SK-N-SH (cell line): ENCODE results near the gene OR52B6. TPM values are rescaled to one million over a fixed set of nuclear protein-coding genes. Genes with fewer than 3 reads are reported as not detected.

Experiments used
- CTCF ChIA-PET: fragments of 300-600, 350-600 bp; formaldehyde crosslinking; extraction: SDS; loops from one replicate; lab custom pipeline; 2021; lab: Yijun Ruan, JAX
- POLR2A ChIA-PET: fragments of 350-600 bp; sonication (Branson Sonifier 250); formaldehyde crosslinking; extraction: SDS; loops from one replicate; lab custom pipeline; 2020; ENCODE audit warnings: antibody characterized with exemption, inconsistent platforms; lab: Yijun Ruan, JAX
- DNase-seq: peaks from one replicate; pipeline ENCODE4 v3.0.0; 2012
- H2AFZ ChIP-seq: fragments of 200-600 bp; sonication (generic); 2 replicates; pipeline ENCODE4 v1.8.1; 2016; ENCODE audit warnings: antibody characterized with exemption, mild to moderate bottlenecking, low read depth
- H3F3A ChIP-seq: fragments of 200-600 bp; sonication (generic); replicated peaks from 2 replicates; pipeline ENCODE3; 2016; ENCODE audit warnings: antibody characterized with exemption, mild to moderate bottlenecking; ENCODE audit not compliant: insufficient read depth
- H3K27ac ChIP-seq, 2 experiments: fragments of 200-500 bp in 1 of 2; fragments of 200-600 bp in 1 of 2; sonication (Bioruptor generic) in 1 of 2; sonication (generic), shearing (Covaris generic) in 1 of 2; 2 replicates each; pipeline versions ENCODE4 v1.5.1 to v1.6.1; 2014 to 2016; ENCODE audit warnings: low read depth in 2 of 2, inconsistent platforms in 1 of 2, low read length in 1 of 2, mild to moderate bottlenecking in 1 of 2, mixed read lengths in 1 of 2
- H3K27me3 ChIP-seq: fragments of 200-600 bp; sonication (generic), shearing (Covaris generic); 2 replicates; pipeline ENCODE4 v1.6.1; 2016; ENCODE audit warnings: mixed run types; ENCODE audit not compliant: insufficient read depth
- H3K36me3 ChIP-seq, 2 experiments: fragments of 200-500 bp in 1 of 2; fragments of 200-600 bp in 1 of 2; sonication (Bioruptor generic) in 1 of 2; sonication (generic) in 1 of 2; replicated peaks in 1 of 2; 2 replicates each; pipeline versions ENCODE3 to v1.5.1; 2014 to 2016; ENCODE audit warnings: low read length in 1 of 2, mild to moderate bottlenecking in 1 of 2; ENCODE audit not compliant: insufficient read depth in 2 of 2, control insufficient read depth in 1 of 2
- H3K4me1 ChIP-seq, 2 experiments: fragments of 200-500 bp in 1 of 2; fragments of 200-600 bp in 1 of 2; sonication (Bioruptor generic) in 1 of 2; sonication (generic), shearing (Covaris generic) in 1 of 2; 2 replicates each; pipeline versions ENCODE4 v1.5.1 to v1.6.1; 2014 to 2016; ENCODE audit warnings: low read depth in 1 of 2, low read length in 1 of 2, mixed run types in 1 of 2; ENCODE audit not compliant: insufficient read depth in 2 of 2, control insufficient read depth in 1 of 2
- H3K4me2 ChIP-seq: fragments of 200-600 bp; sonication (generic), shearing (Covaris generic); 2 replicates; pipeline ENCODE4 v1.6.1; 2017; ENCODE audit warnings: mixed run types
- H3K4me3 ChIP-seq, 2 experiments: fragments of 200-500 bp in 1 of 2; fragments of 200-600 bp in 1 of 2; sonication (Bioruptor generic) in 1 of 2; sonication (generic), shearing (Covaris generic) in 1 of 2; 2 replicates each; pipeline versions ENCODE4 v1.5.1 to v1.8.1; 2014 to 2016; ENCODE audit warnings: low read depth in 2 of 2, inconsistent platforms in 1 of 2, low read length in 1 of 2, mild to moderate bottlenecking in 1 of 2, mixed read lengths in 1 of 2, moderate library complexity in 1 of 2
- H3K79me2 ChIP-seq: fragments of 200-600 bp; sonication (generic); 2 replicates; pipeline ENCODE4 v1.8.1; 2017; ENCODE audit warnings: mild to moderate bottlenecking; ENCODE audit not compliant: insufficient read depth
- H3K9ac ChIP-seq: fragments of 200-600 bp; sonication (generic); 2 replicates; pipeline ENCODE4 v1.6.1; 2017; ENCODE audit warnings: mixed run types
- H3K9me2 ChIP-seq: fragments of 200-600 bp; sonication (generic); 2 replicates; pipeline ENCODE4 v1.6.1; 2017; ENCODE audit warnings: mixed run types
- H3K9me3 ChIP-seq: fragments of 200-600 bp; sonication (generic); 2 replicates; pipeline ENCODE4 v1.6.1; 2017; ENCODE audit warnings: mixed run types, mild to moderate bottlenecking, moderate library complexity
- H4K20me1 ChIP-seq: fragments of 200-600 bp; sonication (generic); 2 replicates; pipeline ENCODE4 v1.6.1; 2017; ENCODE audit warnings: mild to moderate bottlenecking, mixed run types; ENCODE audit not compliant: insufficient read depth
- CHD2 ChIP-seq: fragments of 150-350 bp; IDR thresholded peaks from 2 replicates; pipeline ENCODE4 v1.6.1; 2018; ENCODE audit warnings: low read length; ENCODE audit not compliant: partially characterized antibody
- EP300 ChIP-seq, 2 experiments: IDR thresholded peaks; 2 replicates each; pipeline versions ENCODE4 v1.4.0 to v1.6.1; 2012; ENCODE audit warnings: borderline replicate concordance in 1 of 2, low read depth in 1 of 2, low read length in 1 of 2
- EZH2phosphoT487 ChIP-seq: fragments of 200-600 bp; sonication (generic); IDR thresholded peaks from 2 replicates; pipeline ENCODE4 v1.6.1; 2017; ENCODE audit warnings: low read depth, mixed run types, mild to moderate bottlenecking, antibody characterized with exemption, moderate library complexity, borderline replicate concordance
- FOXJ3 ChIP-seq: sonication (generic); formaldehyde crosslinking; IDR thresholded peaks from 2 replicates; pipeline ENCODE4 v1.5.1; 2020; ENCODE audit warnings: mild to moderate bottlenecking, missing genetic modification reagents
- FOXM1 ChIP-seq: IDR thresholded peaks from 2 replicates; pipeline ENCODE4 v1.4.0; 2012; ENCODE audit warnings: low read depth, mild to moderate bottlenecking
- GABPA ChIP-seq: IDR thresholded peaks from 2 replicates; pipeline ENCODE4 v1.4.0; 2012; ENCODE audit warnings: low read depth, mild to moderate bottlenecking
- MXI1 ChIP-seq: IDR thresholded peaks from 2 replicates; pipeline ENCODE4 v1.6.1; 2012; ENCODE audit warnings: mild to moderate bottlenecking, low read depth, low read length, improper control_type of control experiment
- RCOR1 ChIP-seq: fragments of 150-350 bp; IDR thresholded peaks from 2 replicates; pipeline ENCODE4 v1.6.1; 2017; ENCODE audit warnings: antibody characterized with exemption, low read length
- RFX5 ChIP-seq: IDR thresholded peaks from 2 replicates; pipeline ENCODE4 v1.6.1; 2012; ENCODE audit warnings: mild to moderate bottlenecking, improper control_type of control experiment, low read length
- SIN3A ChIP-seq: IDR thresholded peaks from 2 replicates; pipeline ENCODE4 v1.6.1; 2012; ENCODE audit warnings: low read depth, mild to moderate bottlenecking, low read length, moderate library complexity, borderline replicate concordance
- SMC3 ChIP-seq: IDR thresholded peaks from 2 replicates; pipeline ENCODE4 v1.6.1; 2012; ENCODE audit warnings: low read depth, low read length, improper control_type of control experiment
- TCF12 ChIP-seq: IDR thresholded peaks from 2 replicates; pipeline ENCODE4 v1.4.0; 2012
- TEAD4 ChIP-seq: IDR thresholded peaks from 2 replicates; pipeline ENCODE4 v1.4.0; 2012; ENCODE audit warnings: mild to moderate bottlenecking, borderline replicate concordance; ENCODE audit not compliant: insufficient read depth
- WGBS: methylation state at CpG from one replicate; pipeline ENCODE4 v1.1.6; 2017; ENCODE audit warnings: low lambda C conversion rate; 5-methylcytosine and 5-hydroxymethylcytosine counted together
- polyA plus RNA-seq, 3 experiments: library from polyadenylated mRNA; depleted of rRNA; stranded (reverse); fragments of >200 nt; gene quantifications; 2 replicates each; pipeline ENCODE4 v1.2.3, GENCODE V29; 2012
- TF ChIP-seq, protein P1 (sequence below): IDR thresholded peaks from 2 replicates; pipeline ENCODE4 v1.4.0; 2012; ENCODE audit warnings: low read depth, borderline replicate concordance
- TF ChIP-seq, protein P2 (sequence below): fragments of 200-600 bp; sonication (generic); IDR thresholded peaks from 2 replicates; pipeline ENCODE4 v1.6.1; 2017; ENCODE audit warnings: antibody characterized with exemption, mild to moderate bottlenecking, moderate library complexity
- TF ChIP-seq, protein P3 (sequence below): IDR thresholded peaks from 2 replicates; pipeline ENCODE4 v1.6.1; 2012; ENCODE audit warnings: mild to moderate bottlenecking, low read depth, low read length, moderate library complexity
- TF ChIP-seq, protein P4 (sequence below): fragments of 150-350 bp; IDR thresholded peaks from 2 replicates; pipeline ENCODE4 v1.6.1; 2017; ENCODE audit warnings: antibody characterized with exemption, low read length, low read depth, borderline replicate concordance

Gene OR52B6
- polyA plus RNA-seq, 1 of the 3 experiments (the other 2 are of a cell fraction) = not detected

DNA sequence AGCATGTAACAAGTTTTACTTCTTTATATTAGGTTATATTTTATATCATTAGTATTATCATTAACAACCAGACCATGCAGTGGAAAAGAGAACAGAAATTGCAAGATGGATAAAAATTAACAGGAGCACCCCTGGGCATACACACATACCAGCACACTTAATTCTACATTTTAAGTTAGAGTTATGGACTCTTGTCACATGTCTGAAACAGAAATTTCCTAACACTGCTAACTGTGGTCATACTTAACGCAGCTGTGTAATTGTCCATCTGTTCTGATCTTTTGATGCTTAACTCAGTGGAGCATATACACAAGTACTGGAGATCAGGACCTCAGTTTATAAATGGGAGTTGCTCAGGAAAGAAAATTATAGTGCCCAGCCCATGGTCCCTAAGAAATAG lies 32.7 kb upstream of the OR52B6 start:
- no peaks in the 10 kb centered on the region for H4K20me1 ChIP-seq
- ChIA-PET CTCF (interaction anchor here (0.9 kb wide), 1 partner anchor 17 kb away, joined by 3 read pairs; no protein-coding TSS in a partner anchor), POLR2A (no interaction called here)
- no peak overlapping the region for H3K27ac ChIP-seq
- DNase-seq = no peak
- no peaks in the 10 kb centered on the region for H3F3A ChIP-seq
- H3K9me3 ChIP-seq = no peaks in the 10 kb centered on the region
- WGBS = 0% methylated on average over 1 of the region's 1 CpG
- H3K4me2 ChIP-seq = no peak overlapping the region
- TF ChIP-seq, protein P1, sequence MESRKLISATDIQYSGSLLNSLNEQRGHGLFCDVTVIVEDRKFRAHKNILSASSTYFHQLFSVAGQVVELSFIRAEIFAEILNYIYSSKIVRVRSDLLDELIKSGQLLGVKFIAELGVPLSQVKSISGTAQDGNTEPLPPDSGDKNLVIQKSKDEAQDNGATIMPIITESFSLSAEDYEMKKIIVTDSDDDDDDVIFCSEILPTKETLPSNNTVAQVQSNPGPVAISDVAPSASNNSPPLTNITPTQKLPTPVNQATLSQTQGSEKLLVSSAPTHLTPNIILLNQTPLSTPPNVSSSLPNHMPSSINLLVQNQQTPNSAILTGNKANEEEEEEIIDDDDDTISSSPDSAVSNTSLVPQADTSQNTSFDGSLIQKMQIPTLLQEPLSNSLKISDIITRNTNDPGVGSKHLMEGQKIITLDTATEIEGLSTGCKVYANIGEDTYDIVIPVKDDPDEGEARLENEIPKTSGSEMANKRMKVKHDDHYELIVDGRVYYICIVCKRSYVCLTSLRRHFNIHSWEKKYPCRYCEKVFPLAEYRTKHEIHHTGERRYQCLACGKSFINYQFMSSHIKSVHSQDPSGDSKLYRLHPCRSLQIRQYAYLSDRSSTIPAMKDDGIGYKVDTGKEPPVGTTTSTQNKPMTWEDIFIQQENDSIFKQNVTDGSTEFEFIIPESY = no peak
- no peak for TF ChIP-seq SIN3A
- TF ChIP-seq CHD2 = no peak
- no peak for TF ChIP-seq MXI1
- TF ChIP-seq TCF12 = no peak
- TF ChIP-seq RCOR1 = no peak
- no peak for TF ChIP-seq SMC3
- no peak for TF ChIP-seq GABPA
- no peak for TF ChIP-seq TEAD4
- no peak for TF ChIP-seq EZH2phosphoT487
- TF ChIP-seq, protein P2, sequence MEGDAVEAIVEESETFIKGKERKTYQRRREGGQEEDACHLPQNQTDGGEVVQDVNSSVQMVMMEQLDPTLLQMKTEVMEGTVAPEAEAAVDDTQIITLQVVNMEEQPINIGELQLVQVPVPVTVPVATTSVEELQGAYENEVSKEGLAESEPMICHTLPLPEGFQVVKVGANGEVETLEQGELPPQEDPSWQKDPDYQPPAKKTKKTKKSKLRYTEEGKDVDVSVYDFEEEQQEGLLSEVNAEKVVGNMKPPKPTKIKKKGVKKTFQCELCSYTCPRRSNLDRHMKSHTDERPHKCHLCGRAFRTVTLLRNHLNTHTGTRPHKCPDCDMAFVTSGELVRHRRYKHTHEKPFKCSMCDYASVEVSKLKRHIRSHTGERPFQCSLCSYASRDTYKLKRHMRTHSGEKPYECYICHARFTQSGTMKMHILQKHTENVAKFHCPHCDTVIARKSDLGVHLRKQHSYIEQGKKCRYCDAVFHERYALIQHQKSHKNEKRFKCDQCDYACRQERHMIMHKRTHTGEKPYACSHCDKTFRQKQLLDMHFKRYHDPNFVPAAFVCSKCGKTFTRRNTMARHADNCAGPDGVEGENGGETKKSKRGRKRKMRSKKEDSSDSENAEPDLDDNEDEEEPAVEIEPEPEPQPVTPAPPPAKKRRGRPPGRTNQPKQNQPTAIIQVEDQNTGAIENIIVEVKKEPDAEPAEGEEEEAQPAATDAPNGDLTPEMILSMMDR = no peak
- TF ChIP-seq, protein P3, sequence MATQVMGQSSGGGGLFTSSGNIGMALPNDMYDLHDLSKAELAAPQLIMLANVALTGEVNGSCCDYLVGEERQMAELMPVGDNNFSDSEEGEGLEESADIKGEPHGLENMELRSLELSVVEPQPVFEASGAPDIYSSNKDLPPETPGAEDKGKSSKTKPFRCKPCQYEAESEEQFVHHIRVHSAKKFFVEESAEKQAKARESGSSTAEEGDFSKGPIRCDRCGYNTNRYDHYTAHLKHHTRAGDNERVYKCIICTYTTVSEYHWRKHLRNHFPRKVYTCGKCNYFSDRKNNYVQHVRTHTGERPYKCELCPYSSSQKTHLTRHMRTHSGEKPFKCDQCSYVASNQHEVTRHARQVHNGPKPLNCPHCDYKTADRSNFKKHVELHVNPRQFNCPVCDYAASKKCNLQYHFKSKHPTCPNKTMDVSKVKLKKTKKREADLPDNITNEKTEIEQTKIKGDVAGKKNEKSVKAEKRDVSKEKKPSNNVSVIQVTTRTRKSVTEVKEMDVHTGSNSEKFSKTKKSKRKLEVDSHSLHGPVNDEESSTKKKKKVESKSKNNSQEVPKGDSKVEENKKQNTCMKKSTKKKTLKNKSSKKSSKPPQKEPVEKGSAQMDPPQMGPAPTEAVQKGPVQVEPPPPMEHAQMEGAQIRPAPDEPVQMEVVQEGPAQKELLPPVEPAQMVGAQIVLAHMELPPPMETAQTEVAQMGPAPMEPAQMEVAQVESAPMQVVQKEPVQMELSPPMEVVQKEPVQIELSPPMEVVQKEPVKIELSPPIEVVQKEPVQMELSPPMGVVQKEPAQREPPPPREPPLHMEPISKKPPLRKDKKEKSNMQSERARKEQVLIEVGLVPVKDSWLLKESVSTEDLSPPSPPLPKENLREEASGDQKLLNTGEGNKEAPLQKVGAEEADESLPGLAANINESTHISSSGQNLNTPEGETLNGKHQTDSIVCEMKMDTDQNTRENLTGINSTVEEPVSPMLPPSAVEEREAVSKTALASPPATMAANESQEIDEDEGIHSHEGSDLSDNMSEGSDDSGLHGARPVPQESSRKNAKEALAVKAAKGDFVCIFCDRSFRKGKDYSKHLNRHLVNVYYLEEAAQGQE = no peak
- TF ChIP-seq RFX5 = no peak
- no peak for TF ChIP-seq FOXM1
- TF ChIP-seq FOXJ3 = no peak
- TF ChIP-seq, protein P4, sequence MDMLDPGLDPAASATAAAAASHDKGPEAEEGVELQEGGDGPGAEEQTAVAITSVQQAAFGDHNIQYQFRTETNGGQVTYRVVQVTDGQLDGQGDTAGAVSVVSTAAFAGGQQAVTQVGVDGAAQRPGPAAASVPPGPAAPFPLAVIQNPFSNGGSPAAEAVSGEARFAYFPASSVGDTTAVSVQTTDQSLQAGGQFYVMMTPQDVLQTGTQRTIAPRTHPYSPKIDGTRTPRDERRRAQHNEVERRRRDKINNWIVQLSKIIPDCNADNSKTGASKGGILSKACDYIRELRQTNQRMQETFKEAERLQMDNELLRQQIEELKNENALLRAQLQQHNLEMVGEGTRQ = no peak
- TF ChIP-seq EP300 (IDR thresholded peaks at IDR 0.05; ENCODE audit: borderline replicate concordance in 1 of 2, low read depth in 1 of 2, low read length in 1 of 2) = no peak
- no peaks in the 10 kb centered on the region for H3K4me1 ChIP-seq
- no peaks in the 10 kb centered on the region for H3K36me3 ChIP-seq
- no peak overlapping the region for H3K9ac ChIP-seq
- no peak overlapping the region for H2AFZ ChIP-seq
- no peak overlapping the region for H3K4me3 ChIP-seq
- H3K27me3 ChIP-seq = peaks cover 8% of the 10 kb centered on the region; the same call in 1 of the 2 replicates
- no peaks in the 10 kb centered on the region for H3K79me2 ChIP-seq
- H3K9me2 ChIP-seq = no peaks in the 10 kb centered on the region
